HEK293 (cell line): ENCODE data around the gene SAPCD1.

ENCODE experiments used
- AEBP2 ChIP-seq: fragments of 450-650 bp; formaldehyde crosslinking; IDR thresholded peaks from 2 replicates; pipeline ENCODE4 v1.5.1; 2016; ENCODE audit warnings: missing biosample characterization, missing genetic modification characterization, borderline replicate concordance
- ATF2 ChIP-seq: fragments of 450-650 bp; formaldehyde crosslinking; IDR thresholded peaks from 2 replicates; pipeline ENCODE4 v1.5.1; 2016; ENCODE audit warnings: missing biosample characterization, missing genetic modification characterization, low read depth
- BCL11B ChIP-seq: fragments of 450-650 bp; formaldehyde crosslinking; IDR thresholded peaks from 2 replicates; pipeline ENCODE4 v1.5.1; 2016; ENCODE audit warnings: low read depth, missing biosample characterization, missing genetic modification characterization
- GLIS1 ChIP-seq: fragments of 450-650 bp; formaldehyde crosslinking; IDR thresholded peaks from 2 replicates; pipeline ENCODE4 v1.5.1; 2016; ENCODE audit warnings: missing biosample characterization, missing genetic modification characterization
- HOXD13 ChIP-seq: sonication (generic); formaldehyde crosslinking; IDR thresholded peaks from 2 replicates; pipeline ENCODE4 v1.8.0; 2022; ENCODE audit warnings: missing genetic modification reagents, borderline replicate concordance
- IKZF3 ChIP-seq: fragments of 450-650 bp; IDR thresholded peaks from 2 replicates; pipeline ENCODE4 v1.5.0; 2018; ENCODE audit warnings: missing biosample characterization, mild to moderate bottlenecking, missing genetic modification characterization, moderate library complexity
- KLF1 ChIP-seq: fragments of 450-650 bp; formaldehyde crosslinking; IDR thresholded peaks from 2 replicates; pipeline ENCODE4 v1.5.1; 2016; ENCODE audit warnings: missing biosample characterization, missing genetic modification characterization
- KLF9 ChIP-seq: fragments of 450-650 bp; formaldehyde crosslinking; IDR thresholded peaks from 2 replicates; pipeline ENCODE4 v1.5.1; 2016; ENCODE audit warnings: missing biosample characterization, missing genetic modification characterization, low read depth
- MEIS1 ChIP-seq: sonication (generic); formaldehyde crosslinking; IDR thresholded peaks from 2 replicates; pipeline ENCODE4 v1.8.1; 2022; ENCODE audit warnings: missing genetic modification reagents, mild to moderate bottlenecking, borderline replicate concordance
- OSR2 ChIP-seq: fragments of 450-650 bp; formaldehyde crosslinking; IDR thresholded peaks from 2 replicates; pipeline ENCODE4 v1.5.1; 2016; ENCODE audit warnings: missing biosample characterization, missing genetic modification characterization
- SP2 ChIP-seq: fragments of 450-650 bp; formaldehyde crosslinking; IDR thresholded peaks from 2 replicates; pipeline ENCODE4 v1.5.1; 2016; ENCODE audit warnings: missing biosample characterization, missing genetic modification characterization
- SP7 ChIP-seq: fragments of 450-650 bp; formaldehyde crosslinking; IDR thresholded peaks from 2 replicates; pipeline ENCODE4 v1.5.1; 2016; ENCODE audit warnings: missing biosample characterization, missing genetic modification characterization
- YY2 ChIP-seq: fragments of 450-650 bp; formaldehyde crosslinking; IDR thresholded peaks from 2 replicates; pipeline ENCODE4 v1.5.1; 2016; ENCODE audit warnings: missing biosample characterization, missing genetic modification characterization
- ZBTB7A ChIP-seq: fragments of 450-650 bp; formaldehyde crosslinking; IDR thresholded peaks from 2 replicates; pipeline ENCODE4 v1.5.1; 2016; ENCODE audit warnings: low read depth, missing biosample characterization, missing genetic modification characterization
- ZBTB8A ChIP-seq: fragments of 450-650 bp; formaldehyde crosslinking; IDR thresholded peaks from 2 replicates; pipeline ENCODE4 v1.5.1; 2016; ENCODE audit warnings: missing biosample characterization, missing genetic modification characterization
- ZNF114 ChIP-seq: fragments of 450-650 bp; formaldehyde crosslinking; IDR thresholded peaks from 2 replicates; pipeline ENCODE4 v1.5.0; 2017; ENCODE audit warnings: missing biosample characterization, missing genetic modification characterization
- ZNF138 ChIP-seq: fragments of 450-650 bp; formaldehyde crosslinking; IDR thresholded peaks from 2 replicates; pipeline ENCODE4 v1.5.1; 2016; ENCODE audit warnings: missing biosample characterization, missing genetic modification characterization, borderline replicate concordance
- ZNF148 ChIP-seq: fragments of 450-650 bp; formaldehyde crosslinking; IDR thresholded peaks from 2 replicates; pipeline ENCODE4 v1.5.0; 2017; ENCODE audit warnings: missing biosample characterization, missing genetic modification characterization, borderline replicate concordance
- ZNF16 ChIP-seq: fragments of 450-650 bp; formaldehyde crosslinking; IDR thresholded peaks from 2 replicates; pipeline ENCODE4 v1.5.1; 2016; ENCODE audit warnings: low read depth, missing biosample characterization, missing genetic modification characterization
- ZNF169 ChIP-seq: fragments of 450-650 bp; formaldehyde crosslinking; IDR thresholded peaks from 2 replicates; pipeline ENCODE4 v1.5.1; 2016; ENCODE audit warnings: missing biosample characterization, missing genetic modification characterization
- ZNF18 ChIP-seq: fragments of 450-650 bp; formaldehyde crosslinking; IDR thresholded peaks from 2 replicates; pipeline ENCODE4 v1.5.1; 2016; ENCODE audit warnings: missing biosample characterization, missing genetic modification characterization
- ZNF214 ChIP-seq: fragments of 450-650 bp; formaldehyde crosslinking; IDR thresholded peaks from 2 replicates; pipeline ENCODE4 v1.5.1; 2017; ENCODE audit warnings: missing biosample characterization, mild to moderate bottlenecking, missing genetic modification characterization, borderline replicate concordance
- ZNF248 ChIP-seq: fragments of 450-650 bp; formaldehyde crosslinking; IDR thresholded peaks from 2 replicates; pipeline ENCODE4 v1.5.1; 2017; ENCODE audit warnings: missing biosample characterization, missing genetic modification characterization
- ZNF292 ChIP-seq: fragments of 450-650 bp; formaldehyde crosslinking; IDR thresholded peaks from 2 replicates; pipeline ENCODE4 v1.5.1; 2016; ENCODE audit warnings: low read depth, missing biosample characterization, missing genetic modification characterization, borderline replicate concordance
- ZNF302 ChIP-seq: fragments of 450-650 bp; formaldehyde crosslinking; IDR thresholded peaks from 2 replicates; pipeline ENCODE4 v1.5.1; 2016; ENCODE audit warnings: missing biosample characterization, missing genetic modification characterization, low read depth
- ZNF394 ChIP-seq: fragments of 450-650 bp; formaldehyde crosslinking; IDR thresholded peaks from 2 replicates; pipeline ENCODE4 v1.5.1; 2016; ENCODE audit warnings: missing biosample characterization, missing genetic modification characterization, mild to moderate bottlenecking, moderate library complexity, borderline replicate concordance
- ZNF501 ChIP-seq: fragments of 450-650 bp; formaldehyde crosslinking; IDR thresholded peaks from 2 replicates; pipeline ENCODE4 v1.5.1; 2016; ENCODE audit warnings: missing biosample characterization, missing genetic modification characterization
- ZNF658 ChIP-seq: fragments of 450-650 bp; formaldehyde crosslinking; IDR thresholded peaks from 2 replicates; pipeline ENCODE4; 2016; ENCODE audit warnings: missing biosample characterization, missing genetic modification characterization
- ZNF692 ChIP-seq: fragments of 450-650 bp; formaldehyde crosslinking; IDR thresholded peaks from 2 replicates; pipeline ENCODE4 v1.5.1; 2016; ENCODE audit warnings: missing biosample characterization, missing genetic modification characterization
- ZNF768 ChIP-seq: fragments of 450-650 bp; formaldehyde crosslinking; IDR thresholded peaks from 2 replicates; pipeline ENCODE4 v1.5.1; 2018; ENCODE audit warnings: missing biosample characterization, mild to moderate bottlenecking, missing genetic modification characterization
- ZSCAN4 ChIP-seq: fragments of 450-650 bp; formaldehyde crosslinking; IDR thresholded peaks from 2 replicates; pipeline ENCODE4 v1.5.1; 2017; ENCODE audit warnings: missing biosample characterization, missing genetic modification characterization

The SAPCD1 gene

GRCh38 chr6:31713991-31714684 is 48.3 kb upstream of the SAPCD1 start (continued):
- peak; percentile 74; the same call in 1 of the 2 replicates for TF ChIP-seq ZNF692 (tag by site-specific recombination)
- no peak for TF ChIP-seq OSR2 (tag by site-specific recombination)
- no peak for TF ChIP-seq ZBTB7A (tag by site-specific recombination)
- no peak for TF ChIP-seq KLF9 (tag by site-specific recombination)
- no peak for TF ChIP-seq ZNF248
- TF ChIP-seq SP7 (tag by site-specific recombination), result peak; percentile 99
- 0 out of 2 replicates have a peak, but pooled peaks have one; percentile 7 for TF ChIP-seq BCL11B (tag by site-specific recombination)
- no peak for TF ChIP-seq MEIS1 (CRISPR knock-in tag)
- no peak for TF ChIP-seq ZNF16 (tag by site-specific recombination)
- TF ChIP-seq GLIS1 (tag by site-specific recombination), result peak; percentile 91
- no peak for TF ChIP-seq ATF2
- TF ChIP-seq ZNF214 (tag by site-specific recombination), result no peak
- no peak for TF ChIP-seq ZNF148 (tag by site-specific recombination)
- no peak for TF ChIP-seq ZNF114 (tag by site-specific recombination)
- TF ChIP-seq IKZF3 (tag by site-specific recombination), result peak; percentile 11; the same call in 1 of the 2 replicates
- no peak for TF ChIP-seq ZNF292
- TF ChIP-seq ZSCAN4, result no peak
- no peak for TF ChIP-seq AEBP2 (tag by site-specific recombination)
- no peak for TF ChIP-seq ZBTB8A (tag by site-specific recombination)
- TF ChIP-seq SP2, result no peak
- no peak for TF ChIP-seq ZNF169 (tag by site-specific recombination)
- TF ChIP-seq ZNF394, result peak; percentile 100
- TF ChIP-seq ZNF138 (tag by site-specific recombination), result no peak
- TF ChIP-seq KLF1 (tag by site-specific recombination), result peak; percentile 100
- TF ChIP-seq ZNF18 (tag by site-specific recombination), result no peak
- TF ChIP-seq YY2 (tag by site-specific recombination), result no peak
- TF ChIP-seq ZNF658 (tag by site-specific recombination), result no peak
- no peak for TF ChIP-seq HOXD13 (CRISPR knock-in tag)
- TF ChIP-seq ZNF768, result no peak
- TF ChIP-seq ZNF302 (tag by site-specific recombination), result no peak
- no peak for TF ChIP-seq ZNF501 (tag by site-specific recombination)
